Measurements from ENCODE around the gene LRRC27.
A peak's percentile ranks its signal among the peaks of the same experiment; 100 is the strongest.

The LRRC27 gene

GRCh38 chr10:132330486-132330833, 1.5 kb upstream of the LRRC27 start:
- Histone ChIP-seq H3K4me1 (no peaks in the 10 kb centered on the region), H3K4me3 (ENCODE audit: low read depth, low read length) (peak overlapping the region; percentile 92), H3K36me3 (peaks cover 5% of the 10 kb centered on the region; the same call in 1 of the 2 replicates), H3K9me3 (no peaks in the 10 kb centered on the region), H3K27me3 (no peaks in the 10 kb centered on the region)
- no peak for DNase-seq
- TF ChIP-seq, protein P1, sequence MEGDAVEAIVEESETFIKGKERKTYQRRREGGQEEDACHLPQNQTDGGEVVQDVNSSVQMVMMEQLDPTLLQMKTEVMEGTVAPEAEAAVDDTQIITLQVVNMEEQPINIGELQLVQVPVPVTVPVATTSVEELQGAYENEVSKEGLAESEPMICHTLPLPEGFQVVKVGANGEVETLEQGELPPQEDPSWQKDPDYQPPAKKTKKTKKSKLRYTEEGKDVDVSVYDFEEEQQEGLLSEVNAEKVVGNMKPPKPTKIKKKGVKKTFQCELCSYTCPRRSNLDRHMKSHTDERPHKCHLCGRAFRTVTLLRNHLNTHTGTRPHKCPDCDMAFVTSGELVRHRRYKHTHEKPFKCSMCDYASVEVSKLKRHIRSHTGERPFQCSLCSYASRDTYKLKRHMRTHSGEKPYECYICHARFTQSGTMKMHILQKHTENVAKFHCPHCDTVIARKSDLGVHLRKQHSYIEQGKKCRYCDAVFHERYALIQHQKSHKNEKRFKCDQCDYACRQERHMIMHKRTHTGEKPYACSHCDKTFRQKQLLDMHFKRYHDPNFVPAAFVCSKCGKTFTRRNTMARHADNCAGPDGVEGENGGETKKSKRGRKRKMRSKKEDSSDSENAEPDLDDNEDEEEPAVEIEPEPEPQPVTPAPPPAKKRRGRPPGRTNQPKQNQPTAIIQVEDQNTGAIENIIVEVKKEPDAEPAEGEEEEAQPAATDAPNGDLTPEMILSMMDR (IDR thresholded peaks at IDR 0.05; ENCODE audit: low read depth, low read length), result no peak

DNA sequence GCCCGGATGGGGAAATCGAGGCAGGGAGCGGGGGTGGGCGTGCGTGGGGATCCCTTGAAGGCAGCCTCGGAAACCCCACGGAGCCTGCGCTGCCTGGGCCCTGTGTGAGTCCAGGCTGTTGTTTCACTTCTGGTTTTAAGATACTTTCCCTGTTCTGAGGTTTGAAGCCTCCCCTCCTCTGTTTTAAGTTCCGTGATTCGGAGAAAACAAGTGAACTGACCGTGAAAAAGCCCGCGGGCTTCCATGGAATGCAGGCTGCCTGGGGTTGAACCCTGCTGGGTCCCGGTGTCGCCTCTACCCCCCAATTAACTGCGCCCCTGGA, 401 bp downstream of the LRRC27 start:
- H3K36me3 ChIP-seq, result no peaks in the 10 kb centered on the region
- H3K4me1 ChIP-seq, result no peaks in the 10 kb centered on the region
- TF ChIP-seq, protein P1 (IDR thresholded peaks at IDR 0.05; ENCODE audit: low read depth, low read length), result no peak
- H3K27me3 ChIP-seq, result no peaks in the 10 kb centered on the region
- H3K9me3 ChIP-seq, result no peaks in the 10 kb centered on the region
- no peak for DNase-seq
- H3K4me3 ChIP-seq (ENCODE audit: low read depth, low read length), result peak overlapping the region; percentile 67

- Histone ChIP-seq H3K36me3 (no peaks in the 10 kb centered on the region), H3K4me1 (no peaks in the 10 kb centered on the region), H3K9me3 (no peaks in the 10 kb centered on the region), H3K27me3 (no peaks in the 10 kb centered on the region), H3K4me3 (ENCODE audit: low read depth, low read length) (no peak overlapping the region)
- TF ChIP-seq, protein P1 (IDR thresholded peaks at IDR 0.05; ENCODE audit: low read depth, low read length), result no peak
- DNase-seq, result no peak
Observed at GRCh38 chr10:132333386-132333785, 1.4 kb downstream of the LRRC27 start.

- Histone ChIP-seq H3K36me3 (no peaks in the 10 kb centered on the region), H3K4me1 (no peaks in the 10 kb centered on the region), H3K9me3 (no peaks in the 10 kb centered on the region), H3K4me3 (ENCODE audit: low read depth, low read length) (no peak overlapping the region), H3K27me3 (no peaks in the 10 kb centered on the region)
- TF ChIP-seq, protein P1 (IDR thresholded peaks at IDR 0.05; ENCODE audit: low read depth, low read length), result no peak
- DNase-seq, result no peak
Observed at GRCh38 chr10:132334631-132335188, 2.7 kb downstream of the LRRC27 start.

DNA sequence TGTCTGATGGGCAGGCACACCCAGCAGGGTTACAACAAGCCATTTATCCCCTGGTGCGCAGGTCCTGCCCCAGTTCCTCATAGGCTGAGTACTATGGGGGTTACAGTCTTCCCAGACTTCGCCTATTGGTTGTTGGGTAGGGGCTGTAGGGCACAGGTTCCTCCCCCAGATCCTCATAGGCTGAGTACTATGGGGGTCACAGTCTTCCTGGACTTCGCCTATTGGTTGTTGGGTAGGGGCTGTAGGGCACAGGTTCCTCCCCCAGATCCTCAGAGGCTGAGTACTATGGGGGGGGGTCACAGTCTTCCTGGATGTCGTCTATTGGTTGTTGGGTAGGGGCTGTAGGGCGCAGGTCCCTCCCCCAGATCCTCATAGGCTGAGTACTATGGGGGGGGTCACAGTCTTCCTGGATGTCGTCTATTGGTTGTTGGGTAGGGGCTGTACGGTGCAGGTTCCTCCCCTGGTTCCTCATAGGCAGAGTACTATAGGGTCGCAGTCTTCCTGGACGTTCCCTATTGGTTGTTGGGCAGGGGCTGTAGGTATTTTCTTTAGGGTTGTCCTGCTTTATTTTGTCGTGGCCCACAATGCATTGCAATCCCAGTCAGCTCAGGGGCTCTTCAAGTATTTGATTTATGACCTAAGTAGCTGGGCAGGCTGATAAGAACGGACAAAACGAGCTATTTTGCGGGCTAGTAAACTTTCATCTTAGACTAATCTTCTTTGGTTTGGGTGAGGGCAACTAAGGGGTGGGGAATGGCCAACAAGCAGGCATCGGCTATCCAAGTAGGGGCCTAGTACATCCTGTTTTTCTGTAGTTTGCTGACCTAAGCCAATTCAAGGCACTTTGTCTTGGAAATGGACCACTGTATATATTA, 3.4 kb downstream of the LRRC27 start:
- H3K36me3 ChIP-seq, result no peaks in the 10 kb centered on the region
- H3K27me3 ChIP-seq, result no peaks in the 10 kb centered on the region
- peak; percentile 80 for DNase-seq
- peak overlapping the region; percentile 28 for H3K4me3 ChIP-seq (ENCODE audit: low read depth, low read length)
- TF ChIP-seq, protein P1 (IDR thresholded peaks at IDR 0.05; ENCODE audit: low read depth, low read length), result no peak
- no peaks in the 10 kb centered on the region for H3K4me1 ChIP-seq
- no peaks in the 10 kb centered on the region for H3K9me3 ChIP-seq

DNA sequence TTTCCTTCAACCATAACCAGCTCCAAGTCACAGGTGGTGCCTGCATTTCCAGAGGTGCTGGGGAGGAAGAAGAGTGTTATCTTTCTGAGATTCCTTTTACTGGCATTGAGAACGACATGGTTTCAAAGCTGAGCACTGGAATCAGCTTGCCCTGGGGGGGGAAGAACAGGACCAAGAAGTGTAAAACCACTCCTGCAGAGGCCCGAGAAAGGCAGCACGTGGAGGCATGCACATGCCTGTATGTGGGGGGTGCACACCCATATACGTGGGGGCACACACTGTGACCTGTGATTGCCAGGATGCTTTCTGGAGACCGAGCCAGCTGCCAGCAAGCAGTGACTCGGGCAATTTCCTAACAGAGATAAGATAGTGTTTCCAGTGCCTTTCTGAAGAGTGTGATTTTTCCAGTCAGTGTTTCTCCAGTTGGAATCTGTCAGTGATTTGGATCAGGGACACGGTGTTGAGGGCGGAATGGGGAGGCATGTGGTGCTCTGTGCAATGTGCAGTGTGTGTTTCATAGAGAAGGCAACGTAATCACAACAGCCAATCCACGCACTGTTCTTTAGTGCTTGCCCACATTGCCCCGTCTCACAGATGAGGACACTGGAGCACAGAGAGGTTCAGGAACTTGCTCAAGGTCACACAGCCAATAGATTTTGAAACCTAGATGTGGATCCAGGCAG, 4.2 kb downstream of the LRRC27 start:
- no peaks in the 10 kb centered on the region for H3K36me3 ChIP-seq
- no peaks in the 10 kb centered on the region for H3K27me3 ChIP-seq
- DNase-seq, result no peak
- no peaks in the 10 kb centered on the region for H3K9me3 ChIP-seq
- peak overlapping the region; percentile 28 for H3K4me3 ChIP-seq (ENCODE audit: low read depth, low read length)
- H3K4me1 ChIP-seq, result no peaks in the 10 kb centered on the region
- TF ChIP-seq, protein P1 (IDR thresholded peaks at IDR 0.05; ENCODE audit: low read depth, low read length), result no peak

All from BE2C (cell line).